Right cardiac atrium (tissue), 5 donors: ENCODE data around the gene FHDC1. TPM values are rescaled to one million over a fixed set of nuclear protein-coding genes. Genes with fewer than 3 reads are reported as not detected.

Experiments used
- ATAC-seq, 2 donors: fragments of 200-7000 bp; cut with Tn5 transposase; one replicate each; pipeline versions ENCODE4 v1.8.0 to v1.9.1; 2020; ENCODE audit warnings: moderate library complexity in 2 of 2, mild to moderate bottlenecking in 1 of 2
- DNase-seq, 3 donors: peaks; one replicate each; pipeline ENCODE4 v3.0.0-alpha.2; 2020
- H3K27ac ChIP-seq: one replicate; pipeline ENCODE4 v1.5.1; 2013; ENCODE audit warnings: mild to moderate bottlenecking, low read length, control low read depth, moderate library complexity
- H3K27me3 ChIP-seq: one replicate; pipeline ENCODE4 v1.6.1; 2013; ENCODE audit not compliant: control insufficient read depth, insufficient read depth
- H3K4me1 ChIP-seq: one replicate; pipeline ENCODE4 v1.6.1; 2013; ENCODE audit warnings: low read length; ENCODE audit not compliant: control insufficient read depth, insufficient read depth
- H3K4me3 ChIP-seq: one replicate; pipeline ENCODE4 v1.5.1; 2013; ENCODE audit warnings: low read length, control low read depth
- H3K9me3 ChIP-seq: one replicate; pipeline ENCODE4 v1.6.1; 2013; ENCODE audit warnings: low read length; ENCODE audit not compliant: control insufficient read depth
- WGBS: extraction: QIAGEN DNeasy Blood & Tissue Kit; methylation state at CpG from one replicate; pipeline ENCODE4 v1.1.7; 2013; 5-methylcytosine and 5-hydroxymethylcytosine counted together
- intact Hi-C, 4 donors: fragments of 100-400 bp; cut with DNase I; formaldehyde crosslinking; loops; one replicate each; pipeline versions ENCODE4 v1.11.0 to v1.14.0; 2022 to 2023
- polyA plus RNA-seq: library from polyadenylated mRNA; stranded (reverse); fragments of 200-250 nt; gene quantifications from one replicate; pipeline ENCODE4 v1.2.3, GENCODE V29; 2013
- total RNA-seq, 4 donors: library from RNA; stranded (reverse); fragmentation: NEBNext Ultra II Directional; extraction: Animal tissue kit (Norgen Biotek cat#: 25700); gene quantifications; one replicate each; pipeline ENCODE4 v1.2.1, GENCODE V29; 2021
- donor health status: healthy with polysubstance abuse.
- donor health status: DM: no; HTN: yes; CAD: no.
- donor health status: DM: no; HTN: no; CAD: no.
- donor health status: DM: no; HTN: yes; CAD: no; lungs with severe emphysema.
- donor health status: DM: yes; HTN: yes; CAD: no.

Gene FHDC1
- total and polyA plus RNA-seq, 5 donors: 0.25 to 1.3 (median 0.42) TPM

- Histone ChIP-seq H3K4me1 (no peaks in the 10 kb centered on the region), H3K9me3 (no peaks in the 10 kb centered on the region), H3K27me3 (no peaks in the 10 kb centered on the region), H3K27ac (no peak overlapping the region), H3K4me3 (no peak overlapping the region)
- ATAC-seq (no peak), DNase-seq (no peak)
- intact Hi-C loops: no loop called here
- WGBS: 80% methylated on average over 4 of the region's 4 CpGs
Observed at GRCh38 chr4:153016592-153016991, 80.5 kb downstream of the FHDC1 start.

GRCh38 chr4:153018031-153018430, 81.9 kb downstream of the FHDC1 start:
- Histone ChIP-seq H3K27me3 (no peaks in the 10 kb centered on the region), H3K27ac (no peak overlapping the region), H3K9me3 (no peaks in the 10 kb centered on the region), H3K4me3 (no peak overlapping the region), H3K4me1 (no peaks in the 10 kb centered on the region)
- intact Hi-C loops: no loop called here
- DNase-seq (no peak), ATAC-seq (no peak)
- 92% methylated on average over 4 of the region's 4 CpGs for WGBS

GRCh38 chr4:153018684-153019083, 82.6 kb downstream of the FHDC1 start:
- H3K4me3 ChIP-seq: no peak overlapping the region
- no peak overlapping the region for H3K27ac ChIP-seq
- DNase-seq (no peak), ATAC-seq (no peak)
- no peaks in the 10 kb centered on the region for H3K4me1 ChIP-seq
- 86% methylated on average over 1 of the region's 1 CpG for WGBS
- no peaks in the 10 kb centered on the region for H3K27me3 ChIP-seq
- no peaks in the 10 kb centered on the region for H3K9me3 ChIP-seq
- intact Hi-C loops: no loop called here

- H3K27me3 ChIP-seq: no peaks in the 10 kb centered on the region
- DNase-seq (no peak), ATAC-seq (no peak)
- intact Hi-C loops: no loop called here
- H3K9me3 ChIP-seq: no peaks in the 10 kb centered on the region
- WGBS: 92% methylated on average over 9 of the region's 9 CpGs
- no peaks in the 10 kb centered on the region for H3K4me1 ChIP-seq
- no peak overlapping the region for H3K4me3 ChIP-seq
- H3K27ac ChIP-seq: no peak overlapping the region
Observed at GRCh38 chr4:153019906-153020305, 83.8 kb downstream of the FHDC1 start.

- WGBS: 88% methylated on average over 7 of the region's 7 CpGs
- H3K27me3 ChIP-seq: no peaks in the 10 kb centered on the region
- no peak overlapping the region for H3K4me3 ChIP-seq
- H3K4me1 ChIP-seq: no peaks in the 10 kb centered on the region
- H3K27ac ChIP-seq: no peak overlapping the region
- DNase-seq (no peak), ATAC-seq (no peak)
- no peaks in the 10 kb centered on the region for H3K9me3 ChIP-seq
- intact Hi-C loops: no loop called here
Observed at GRCh38 chr4:153020457-153020856, 84.3 kb downstream of the FHDC1 start.

GRCh38 chr4:153021276-153021675, 85.2 kb downstream of the FHDC1 start:
- Histone ChIP-seq H3K27me3 (no peaks in the 10 kb centered on the region), H3K9me3 (no peaks in the 10 kb centered on the region), H3K27ac (no peak overlapping the region), H3K4me1 (no peaks in the 10 kb centered on the region), H3K4me3 (no peak overlapping the region)
- ATAC-seq: no peak
- 66% methylated on average over 8 of the region's 8 CpGs for WGBS
- no peak for DNase-seq
- intact Hi-C loops: no loop called here

GRCh38 chr4:153022241-153022715, 86.2 kb downstream of the FHDC1 start:
- no peaks in the 10 kb centered on the region for H3K27me3 ChIP-seq
- no peaks in the 10 kb centered on the region for H3K4me1 ChIP-seq
- intact Hi-C loops: no loop called here
- DNase-seq (no peak), ATAC-seq (no peak)
- no peak overlapping the region for H3K4me3 ChIP-seq
- no peaks in the 10 kb centered on the region for H3K9me3 ChIP-seq
- H3K27ac ChIP-seq: no peak overlapping the region
- 87% methylated on average over 12 of the region's 12 CpGs for WGBS

GRCh38 chr4:153023139-153023538, 87.0 kb downstream of the FHDC1 start:
- no peak for ATAC-seq
- Histone ChIP-seq H3K4me3 (no peak overlapping the region), H3K27ac (no peak overlapping the region), H3K9me3 (no peaks in the 10 kb centered on the region), H3K27me3 (no peaks in the 10 kb centered on the region), H3K4me1 (no peaks in the 10 kb centered on the region)
- intact Hi-C loops: no loop called here
- WGBS: 63% methylated on average over 3 of the region's 3 CpGs
- no peak for DNase-seq

- intact Hi-C loops: no loop called here
- no peaks in the 10 kb centered on the region for H3K27me3 ChIP-seq
- H3K4me3 ChIP-seq: no peak overlapping the region
- H3K4me1 ChIP-seq: no peaks in the 10 kb centered on the region
- DNase-seq (no peak), ATAC-seq (no peak)
- WGBS: 74% methylated on average over 17 of the region's 17 CpGs
- no peak overlapping the region for H3K27ac ChIP-seq
- no peaks in the 10 kb centered on the region for H3K9me3 ChIP-seq
Observed at GRCh38 chr4:153023692-153024394, 87.7 kb downstream of the FHDC1 start.

- Histone ChIP-seq H3K4me3 (no peak overlapping the region), H3K4me1 (no peaks in the 10 kb centered on the region), H3K9me3 (no peaks in the 10 kb centered on the region), H3K27me3 (no peaks in the 10 kb centered on the region), H3K27ac (no peak overlapping the region)
- ATAC-seq (no peak), DNase-seq (no peak)
- 82% methylated on average over 6 of the region's 6 CpGs for WGBS
- intact Hi-C loops: no loop called here
Observed at GRCh38 chr4:153024466-153024865, 88.3 kb downstream of the FHDC1 start.

- ATAC-seq (no peak), DNase-seq (no peak)
- H3K4me1 ChIP-seq: no peaks in the 10 kb centered on the region
- H3K9me3 ChIP-seq: no peaks in the 10 kb centered on the region
- H3K27me3 ChIP-seq: no peaks in the 10 kb centered on the region
- WGBS: 17% methylated on average over 1 of the region's 1 CpG
- H3K27ac ChIP-seq: no peak overlapping the region
- H3K4me3 ChIP-seq: no peak overlapping the region
- intact Hi-C loops: no loop called here
Observed at GRCh38 chr4:153025406-153025805, 89.3 kb downstream of the FHDC1 start.
